ENCODE measurements around the gene EXD3.

EXD3 gene

DNA sequence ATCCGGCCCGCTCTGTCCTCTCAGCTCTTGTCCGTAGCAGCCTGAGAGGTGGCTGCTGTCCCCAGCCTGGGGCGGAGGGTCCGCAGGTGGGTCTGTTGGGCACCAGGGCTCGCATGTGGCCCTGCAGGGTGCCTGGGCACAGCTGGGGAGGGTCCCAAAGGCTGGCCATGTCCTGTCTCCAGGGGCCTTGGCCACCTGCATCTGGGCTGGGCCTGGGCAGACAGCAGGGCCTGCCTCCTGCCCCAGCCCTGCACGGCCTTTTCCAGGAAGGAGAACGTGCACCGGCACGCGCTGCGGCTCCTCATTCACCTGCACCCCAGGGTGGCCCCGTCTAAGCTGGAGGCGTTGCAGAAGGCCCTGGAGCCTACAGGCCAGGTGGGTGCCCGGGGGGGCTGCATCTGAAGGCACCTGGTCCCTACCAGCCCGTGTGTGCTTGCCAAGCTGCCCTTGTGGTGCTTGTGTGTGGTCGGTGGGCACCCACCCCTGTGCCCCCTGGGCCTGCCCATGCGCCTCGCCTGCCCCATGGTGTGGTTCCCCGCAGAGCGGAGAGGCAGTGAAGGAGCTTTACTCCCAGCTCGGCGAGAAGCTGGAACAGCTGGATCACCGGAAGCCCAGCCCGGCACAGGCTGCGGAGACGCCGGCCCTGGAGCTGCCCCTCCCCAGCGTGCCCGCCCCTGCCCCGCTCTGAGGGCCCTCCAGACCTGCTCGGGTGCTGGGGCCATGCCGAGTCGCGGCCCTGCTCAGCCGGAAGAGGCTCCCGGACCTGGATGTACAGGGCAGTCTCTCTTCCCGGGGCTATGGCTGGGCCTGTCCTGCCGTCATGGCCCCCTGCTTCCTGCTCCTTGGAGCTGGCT, 150.5 kb downstream of the EXD3 start:
- H3K9me3 Mint-ChIP-seq = no peaks in the 10 kb centered on the region
- no peak for TF ChIP-seq CTCF (IDR thresholded peaks at IDR 0.05)
- peaks cover 36% of the 10 kb centered on the region for H3K4me1 Mint-ChIP-seq
- H3K27ac Mint-ChIP-seq = no peak overlapping the region
- no peak overlapping the region for H3K4me3 Mint-ChIP-seq
- no peaks in the 10 kb centered on the region for H3K27me3 Mint-ChIP-seq (ENCODE audit: low read depth, poor library complexity)
- DNase-seq = no peak
- peaks cover 28% of the 10 kb centered on the region for H3K36me3 Mint-ChIP-seq (ENCODE audit: low read depth)

DNA sequence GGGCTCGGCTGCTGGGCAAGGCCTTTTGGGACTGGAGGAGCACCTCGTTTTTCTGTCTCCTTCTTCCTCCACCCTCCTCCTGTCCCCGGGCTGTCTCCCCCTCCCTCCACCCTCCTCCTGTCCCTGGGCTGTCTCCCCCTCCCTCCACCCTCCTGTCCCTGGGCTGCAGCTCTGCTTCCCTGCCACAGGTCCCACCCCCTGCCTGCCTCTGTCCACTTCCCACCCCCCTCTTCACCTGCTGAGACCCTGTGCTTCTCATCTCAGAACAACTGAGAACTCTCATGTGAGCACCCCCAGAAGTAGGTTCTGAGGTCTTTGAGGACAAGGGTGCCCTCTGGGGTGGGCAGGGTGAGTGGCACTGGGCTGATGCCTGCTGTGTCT, 151.3 kb downstream of the EXD3 start:
- no peak overlapping the region for H3K27ac Mint-ChIP-seq
- no peaks in the 10 kb centered on the region for H3K9me3 Mint-ChIP-seq
- no peaks in the 10 kb centered on the region for H3K27me3 Mint-ChIP-seq (ENCODE audit: low read depth, poor library complexity)
- H3K4me3 Mint-ChIP-seq = no peak overlapping the region
- peaks cover 28% of the 10 kb centered on the region for H3K4me1 Mint-ChIP-seq
- no peak for DNase-seq
- H3K36me3 Mint-ChIP-seq (ENCODE audit: low read depth) = peaks cover 28% of the 10 kb centered on the region
- no peak for TF ChIP-seq CTCF (IDR thresholded peaks at IDR 0.05)

DNA sequence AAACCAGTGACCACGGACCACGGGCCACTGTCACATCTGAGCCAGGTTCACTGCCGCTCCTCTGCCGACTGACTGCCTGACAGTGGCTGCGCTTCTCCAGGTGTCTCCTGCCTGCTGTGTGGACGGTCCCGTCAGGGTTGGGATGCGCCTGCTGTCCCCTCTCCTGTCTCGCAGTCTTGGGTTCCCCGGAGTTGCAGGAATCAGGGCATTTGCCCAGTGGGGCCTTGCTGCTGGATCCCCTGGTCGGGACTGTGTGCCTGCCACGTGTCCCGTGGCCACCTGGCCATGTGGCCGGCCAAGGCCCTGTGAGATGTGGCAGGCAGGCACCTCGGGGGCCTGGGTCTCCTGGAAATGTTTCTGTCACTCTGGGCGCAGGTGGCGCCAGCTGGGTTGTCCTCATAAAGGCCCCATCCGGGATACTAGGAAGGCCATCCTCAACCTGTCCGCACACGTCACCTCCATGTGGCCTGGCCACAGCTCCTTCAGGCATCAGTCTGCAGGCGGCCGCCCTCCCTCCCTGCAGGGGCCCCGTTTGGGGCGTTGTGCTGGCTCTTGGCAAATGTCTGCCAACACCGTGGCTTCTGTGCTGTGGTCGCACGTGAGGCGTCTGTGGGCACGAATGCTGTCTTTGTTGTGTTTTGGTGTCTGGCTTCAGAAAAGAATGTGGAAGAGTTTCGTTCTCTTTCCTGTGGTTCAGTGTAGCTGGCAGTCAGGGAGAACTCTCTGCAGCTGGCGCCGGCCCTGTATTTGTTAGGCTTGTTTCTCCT, 151.8 kb downstream of the EXD3 start:
- no peak for DNase-seq
- no peak for TF ChIP-seq CTCF (IDR thresholded peaks at IDR 0.05)
- Mint-ChIP-seq H3K4me3 (no peak overlapping the region), H3K9me3 (no peaks in the 10 kb centered on the region), H3K36me3 (ENCODE audit: low read depth) (peaks cover 28% of the 10 kb centered on the region), H3K27ac (no peak overlapping the region), H3K27me3 (ENCODE audit: low read depth, poor library complexity) (no peaks in the 10 kb centered on the region), H3K4me1 (peaks cover 25% of the 10 kb centered on the region)

GRCh38 chr9:137269231-137269772, 153.7 kb downstream of the EXD3 start:
- no peak for DNase-seq
- Mint-ChIP-seq H3K27me3 (ENCODE audit: low read depth, poor library complexity) (no peaks in the 10 kb centered on the region), H3K4me1 (peaks cover 8% of the 10 kb centered on the region), H3K36me3 (ENCODE audit: low read depth) (peaks cover 28% of the 10 kb centered on the region), H3K27ac (peak overlapping the region; percentile 61), H3K4me3 (no peak overlapping the region), H3K9me3 (no peaks in the 10 kb centered on the region)
- TF ChIP-seq CTCF (IDR thresholded peaks at IDR 0.05) = no peak

DNA sequence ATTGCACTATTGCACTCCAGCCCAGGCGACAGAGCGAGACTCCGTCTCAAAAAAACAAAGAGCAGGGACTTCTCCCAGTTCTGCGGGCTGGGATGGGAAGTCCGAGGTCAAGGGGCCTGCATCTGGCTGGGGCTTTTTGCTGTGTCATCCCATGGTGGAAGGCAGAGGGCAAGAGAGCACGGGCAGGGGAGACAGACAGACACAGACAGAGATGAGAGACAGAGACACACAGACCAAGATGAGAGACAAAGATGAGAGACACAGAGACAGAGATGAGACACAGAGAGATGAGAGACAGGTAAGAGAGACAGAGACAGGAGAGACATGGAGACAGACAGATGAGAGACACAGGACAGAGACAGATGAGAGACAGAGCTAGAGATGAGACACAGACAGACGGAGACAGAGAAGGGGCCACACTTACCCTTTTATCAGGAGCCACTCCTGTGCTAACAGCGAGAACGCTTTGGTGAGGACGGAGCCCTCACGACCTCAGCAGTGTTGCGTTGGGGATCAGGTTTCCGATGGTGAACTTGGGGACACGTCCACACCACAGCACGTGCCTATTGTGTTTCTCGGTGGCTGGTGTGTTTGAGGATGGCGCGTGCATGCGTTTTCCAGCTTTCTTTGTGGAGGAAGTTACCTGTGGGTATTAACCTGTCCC, 154.3 kb downstream of the EXD3 start:
- Mint-ChIP-seq H3K4me1 (peaks cover 7% of the 10 kb centered on the region), H3K27ac (peak overlapping the region; percentile 85), H3K27me3 (ENCODE audit: low read depth, poor library complexity) (no peaks in the 10 kb centered on the region), H3K36me3 (ENCODE audit: low read depth) (peaks cover 26% of the 10 kb centered on the region), H3K4me3 (no peak overlapping the region), H3K9me3 (no peaks in the 10 kb centered on the region)
- DNase-seq = no peak
- TF ChIP-seq CTCF (IDR thresholded peaks at IDR 0.05) = no peak
